GM20431 (cell line): ENCODE data around the gene ANO8.

ENCODE experiments used
- in situ Hi-C: fragments of 300-500 bp; cut with MseI, MboI; formaldehyde crosslinking; loops from one replicate; pipeline ENCODE4 v1.15.0; 2020; ENCODE audit warnings: low sequenced_read_pairs; ENCODE audit not compliant: unreplicated experiment

ANO8 gene

DNA sequence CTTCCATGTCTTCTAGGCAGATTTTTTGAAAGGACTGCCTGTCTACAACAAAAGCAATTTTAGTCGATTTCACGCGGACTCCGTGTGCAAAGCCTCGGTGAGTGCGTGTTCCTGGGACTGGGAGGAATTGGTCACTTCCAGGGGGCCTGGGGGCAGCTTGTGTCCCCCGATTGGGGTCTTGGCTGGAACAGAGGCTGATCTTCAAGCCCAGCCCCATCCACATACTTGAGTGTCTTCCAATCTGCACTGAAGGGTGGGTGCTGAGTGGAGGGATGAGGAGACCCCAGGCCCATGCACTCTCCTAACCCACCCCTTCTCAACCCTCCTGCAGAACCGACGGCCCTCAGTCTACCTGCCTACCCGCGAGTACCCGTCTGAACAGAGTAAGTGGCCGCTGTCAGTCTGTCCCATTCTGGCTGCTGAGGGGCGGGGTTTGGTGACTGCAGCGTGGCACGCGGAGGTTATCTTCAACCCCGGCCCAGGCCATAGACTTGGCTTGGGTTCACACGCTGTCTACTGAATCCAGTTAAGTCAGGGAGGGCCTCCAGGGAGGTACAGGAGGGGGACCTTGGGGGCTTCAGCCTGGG, 20.6 kb downstream of the ANO8 start:
- in situ Hi-C loops = no loop called here

DNA sequence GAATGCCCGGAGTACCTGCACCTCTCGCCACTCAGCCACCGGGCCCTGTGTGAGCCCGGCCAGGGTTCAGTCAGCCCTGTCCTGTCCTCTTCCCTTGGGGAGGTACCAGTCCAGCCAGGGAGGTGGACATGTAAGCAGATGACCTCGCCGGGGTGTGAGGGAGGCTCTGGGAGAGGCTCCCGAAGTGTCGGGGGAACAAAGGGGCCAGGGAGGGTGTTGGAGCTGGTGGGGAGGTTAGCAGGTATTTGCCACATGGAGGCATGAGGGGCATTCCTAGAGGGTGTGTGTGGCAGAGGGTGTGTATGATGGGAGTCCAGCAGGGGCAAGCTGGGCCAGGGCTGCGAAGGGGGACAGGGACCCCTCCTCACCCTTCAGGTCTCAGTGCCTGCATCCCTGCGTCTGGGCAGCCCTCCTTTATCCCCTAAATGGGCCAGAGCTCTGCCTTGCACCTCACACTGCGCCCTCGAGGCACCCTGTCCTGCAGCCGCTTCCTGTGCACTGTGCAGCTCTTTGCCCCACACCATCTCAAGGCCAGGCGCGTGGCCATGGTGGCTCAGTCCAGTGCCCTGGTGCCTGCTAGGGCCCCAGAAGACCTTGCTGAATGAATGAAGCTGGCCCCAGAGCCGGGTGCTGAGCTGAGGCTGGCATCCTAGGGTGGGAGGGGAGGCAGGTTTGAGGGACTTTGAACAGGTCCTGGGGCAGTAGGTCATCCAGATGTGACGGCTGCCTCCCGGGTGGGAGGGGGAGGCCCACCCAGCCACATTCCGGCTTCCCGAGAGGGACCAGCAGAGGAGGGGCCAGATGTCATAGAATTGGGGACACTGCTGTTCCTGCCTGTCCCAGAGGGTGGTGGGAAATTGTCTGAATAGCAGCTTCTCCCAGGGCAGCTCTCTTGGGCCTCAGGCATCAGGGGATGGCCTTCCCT, 22.2 kb downstream of the ANO8 start:
- in situ Hi-C loops = no loop called here

DNA sequence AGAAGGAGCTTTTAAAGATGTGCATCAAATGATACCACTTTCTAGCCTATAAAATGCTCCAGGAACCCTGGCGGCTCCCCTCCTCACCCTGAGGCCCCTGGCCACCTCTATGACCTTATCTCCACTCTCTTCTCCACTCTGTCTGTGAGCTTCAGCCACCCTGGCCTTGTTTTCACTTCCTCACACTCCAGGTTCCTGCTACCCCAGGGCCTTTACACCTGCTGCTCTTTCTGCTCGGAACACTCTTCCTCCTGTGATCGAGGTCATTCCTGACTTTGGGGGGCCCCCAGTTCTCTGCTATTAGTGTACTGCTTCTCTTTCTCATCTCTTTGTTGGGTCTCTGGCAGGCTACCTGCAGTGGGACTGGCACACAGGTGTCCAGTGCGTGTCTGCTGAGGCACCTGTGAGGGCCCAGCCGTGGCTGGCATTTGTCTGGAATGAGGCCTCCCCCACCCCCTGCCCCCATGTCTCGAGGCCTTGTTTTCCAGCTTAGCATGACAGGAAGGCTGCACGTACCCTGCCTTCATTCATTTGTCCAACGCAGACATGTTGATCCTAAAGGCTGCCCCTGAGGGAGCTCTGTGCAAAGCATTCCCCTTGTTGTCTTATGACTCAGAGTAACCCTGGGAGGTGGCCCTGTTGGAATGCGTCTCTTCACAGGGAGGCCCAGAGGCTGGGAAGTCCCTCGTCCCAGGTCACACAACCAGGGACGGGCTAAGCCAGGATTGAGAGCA, 23.0 kb downstream of the ANO8 start:
- in situ Hi-C loops = no loop called here

DNA sequence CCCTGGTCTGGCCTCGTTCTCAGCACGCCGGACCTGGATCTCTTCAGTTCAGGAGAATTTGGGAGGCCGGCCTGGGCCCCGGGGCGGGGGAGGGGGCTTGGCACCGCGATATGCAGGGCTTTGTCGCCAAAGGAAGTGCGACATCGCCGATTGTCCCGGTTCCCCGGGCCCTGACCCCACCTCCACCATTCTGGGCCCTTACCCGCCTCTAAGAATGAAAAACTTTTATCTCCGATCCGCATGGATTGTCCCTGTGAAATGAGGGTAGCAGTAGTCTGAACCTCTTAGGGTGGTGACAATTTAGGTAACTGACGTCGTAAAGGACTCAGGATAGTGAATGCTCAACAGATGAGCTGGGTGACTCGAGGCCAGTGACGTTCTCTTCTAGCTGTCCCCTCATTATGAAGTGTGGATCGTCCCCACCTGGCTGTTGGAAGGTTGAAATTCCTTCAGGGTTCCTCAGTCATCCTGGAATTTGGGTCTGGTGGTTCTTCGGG, 24.6 kb downstream of the ANO8 start:
- in situ Hi-C loops = no loop called here

DNA sequence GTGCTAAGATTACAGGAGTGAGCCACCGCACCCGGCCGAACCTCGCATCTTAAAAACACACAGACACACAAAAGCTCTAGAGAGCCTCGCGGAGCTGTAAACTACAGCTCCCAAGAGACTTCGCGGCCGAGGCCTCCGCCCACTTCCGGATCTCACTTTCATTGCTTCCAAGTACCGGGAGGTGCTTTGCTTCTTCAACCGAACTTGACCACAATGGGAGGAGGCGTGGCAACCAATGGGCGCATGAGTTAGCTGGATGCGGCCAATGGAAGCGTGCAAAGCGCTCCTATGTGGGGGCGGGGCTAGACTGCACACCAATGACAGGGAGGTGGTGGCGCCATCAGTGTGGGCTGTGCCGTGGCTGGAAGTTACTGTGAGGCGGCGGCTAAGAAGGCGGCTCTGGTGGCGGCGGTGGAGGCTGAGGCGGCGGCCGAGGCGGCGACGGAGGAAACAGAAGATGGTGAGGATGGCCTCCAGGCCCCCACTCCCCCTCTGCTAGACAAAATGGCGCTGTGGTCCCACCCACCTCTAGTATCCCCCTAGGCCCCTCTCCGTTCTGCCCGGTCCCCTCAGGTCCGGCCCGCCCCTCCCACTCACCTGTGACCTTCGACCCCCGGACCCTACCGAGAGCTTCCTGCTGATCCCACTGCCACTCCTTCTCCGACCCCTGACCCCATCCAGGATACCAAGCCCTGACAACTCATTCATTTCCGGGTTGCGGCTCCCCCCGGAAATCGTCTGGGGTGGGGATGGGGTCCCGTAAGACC, 25.3 kb downstream of the ANO8 start, which contains the start of gene DDA1:
TSS of gene DDA1 (plus strand) at position 366 of the 767 bp plus-strand sequence. CDS start at position 458, 92 bp downstream.
- in situ Hi-C loops = no loop called here

DNA sequence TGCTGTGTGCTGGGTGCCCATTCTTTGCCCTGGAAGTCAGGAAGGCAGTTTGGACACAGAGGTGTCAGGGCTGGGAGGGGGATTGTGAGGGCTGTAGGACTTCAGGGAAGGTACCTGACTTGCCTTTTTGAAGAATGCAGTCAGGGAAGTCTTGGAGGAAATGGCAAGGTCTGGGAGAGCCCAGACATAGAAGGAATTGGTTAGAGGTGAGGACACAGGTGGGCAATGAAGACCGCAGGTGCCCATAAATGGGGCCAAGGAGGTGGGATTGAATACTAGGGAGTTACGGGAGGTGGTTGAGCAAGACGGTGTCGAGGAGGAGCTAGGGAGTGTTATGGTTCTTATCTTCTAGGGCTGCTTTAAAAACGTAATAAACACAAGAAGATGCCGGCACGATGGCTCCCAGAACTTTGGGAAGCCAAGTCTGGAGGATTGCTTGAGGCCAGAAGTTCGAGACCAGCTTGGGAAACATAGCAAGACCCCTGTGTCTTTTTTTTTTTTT, 26.7 kb downstream of the ANO8 start:
- in situ Hi-C loops = no loop called here

DNA sequence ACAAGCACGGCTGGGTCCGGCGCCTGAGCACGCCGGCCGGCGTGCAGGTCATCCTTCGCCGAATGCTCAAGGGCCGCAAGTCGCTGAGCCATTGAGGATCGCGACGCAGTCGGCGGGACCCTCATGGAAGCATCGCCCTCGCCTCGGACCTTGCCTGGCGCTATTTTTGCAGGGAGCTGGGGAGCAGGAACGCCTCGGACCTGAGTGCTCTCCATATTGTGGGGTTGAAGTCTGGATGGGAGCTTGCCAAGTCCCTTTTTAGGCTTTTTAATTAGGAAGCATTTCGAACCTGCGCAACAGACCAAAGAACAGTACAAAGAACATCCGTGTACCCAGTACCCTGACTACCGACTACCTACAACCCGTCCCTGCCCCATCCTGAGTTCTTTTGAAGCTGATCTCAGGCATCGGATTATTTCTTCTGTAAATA, 28.4 kb downstream of the ANO8 start:
- in situ Hi-C loops = no loop called here

DNA sequence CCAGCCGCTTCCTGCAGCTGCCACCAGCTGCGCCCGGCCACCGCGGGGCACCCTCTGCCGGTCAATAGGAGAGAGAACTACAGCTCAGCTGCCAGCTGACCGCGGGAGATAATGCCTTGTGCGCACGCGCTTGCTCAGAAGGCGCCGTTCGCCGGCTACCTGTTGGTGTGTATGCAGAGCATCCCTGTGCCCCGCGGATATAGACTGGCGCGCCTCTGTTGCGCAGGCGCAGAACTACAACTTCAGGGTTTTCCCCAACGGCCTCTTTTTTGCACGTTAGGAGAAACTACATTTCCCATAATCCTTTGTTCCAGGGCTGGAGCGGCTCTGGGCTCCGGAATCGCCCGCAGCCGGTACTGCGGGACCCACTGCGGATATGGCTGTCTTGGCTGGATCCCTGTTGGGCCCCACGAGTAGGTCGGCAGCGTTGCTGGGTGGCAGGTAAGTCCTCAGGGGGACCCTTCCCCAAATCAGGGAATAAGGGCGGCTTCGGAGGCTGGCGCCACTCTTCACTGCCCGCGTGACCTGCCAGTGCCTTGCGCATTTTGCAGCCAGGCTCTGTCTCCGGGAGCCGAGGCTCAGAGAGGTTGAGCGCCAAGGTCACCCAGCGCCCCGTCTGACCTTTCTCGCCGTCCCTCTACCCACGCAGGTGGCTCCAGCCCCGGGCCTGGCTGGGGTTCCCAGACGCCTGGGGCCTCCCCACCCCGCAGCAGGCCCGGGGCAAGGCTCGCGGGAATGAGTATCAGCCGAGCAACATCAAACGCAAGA, 29.0 kb downstream of the ANO8 start, which contains the start of gene MRPL34:
TSS of gene MRPL34 (plus strand) at position 356 of the 768 bp plus-strand sequence. CDS start at position 377, 21 bp downstream.
- in situ Hi-C loops = no loop called here

DNA sequence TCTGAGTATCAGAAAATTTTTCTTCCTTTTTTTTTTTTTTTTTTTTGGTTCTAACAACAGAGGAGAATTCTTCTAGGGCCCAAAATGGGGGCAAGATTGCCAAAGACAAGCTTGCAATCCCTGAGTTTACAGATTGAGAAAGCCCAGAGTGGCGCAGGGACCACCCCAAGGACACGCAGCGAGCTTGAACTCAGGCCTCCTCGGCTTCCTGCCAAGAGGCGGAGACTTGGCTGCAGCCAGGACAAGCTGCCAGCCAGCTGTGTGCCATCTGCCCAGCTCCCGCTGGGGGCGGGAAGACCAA, 29.5 kb downstream of the ANO8 start:
- in situ Hi-C loops = no loop called here

DNA sequence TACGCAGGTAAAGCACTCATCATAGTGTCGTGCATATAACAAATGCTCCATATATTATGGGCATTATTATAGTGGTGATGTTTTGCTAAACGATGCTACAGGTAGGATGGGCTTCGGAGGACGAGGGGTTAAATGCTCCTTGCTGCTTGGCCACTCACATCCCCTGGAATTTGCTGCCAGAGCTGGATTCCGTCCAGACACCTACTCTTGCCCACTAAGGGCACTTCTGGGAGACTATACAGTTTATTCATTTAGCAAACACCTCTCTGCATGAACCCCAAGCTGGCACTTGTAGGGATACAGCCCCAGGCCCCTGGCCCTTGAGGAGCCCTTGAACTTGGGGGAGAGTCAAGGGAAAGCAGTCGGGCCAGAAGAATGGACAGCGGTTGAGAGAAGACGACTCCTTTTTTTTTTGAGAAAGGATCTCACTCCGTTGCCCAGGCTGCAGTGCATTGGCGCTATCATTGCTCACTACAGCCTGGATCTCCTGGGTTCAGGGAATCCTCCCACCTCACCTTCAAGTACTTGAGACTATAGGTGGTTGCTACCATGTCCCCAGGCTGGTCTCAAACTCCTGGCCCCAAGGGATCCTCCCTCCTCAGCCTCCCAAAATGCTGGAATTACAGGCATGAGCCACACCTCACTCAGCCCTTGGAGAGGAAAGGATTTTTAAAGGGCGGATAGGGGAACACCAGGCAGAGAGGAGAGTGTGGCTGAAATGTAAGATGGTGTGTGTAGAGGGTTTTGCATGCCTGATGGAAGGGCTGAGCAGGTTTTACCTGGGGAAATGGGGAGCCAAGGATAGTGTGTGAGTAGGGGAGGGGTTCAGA, 30.1 kb downstream of the ANO8 start:
- in situ Hi-C loops = no loop called here

DNA sequence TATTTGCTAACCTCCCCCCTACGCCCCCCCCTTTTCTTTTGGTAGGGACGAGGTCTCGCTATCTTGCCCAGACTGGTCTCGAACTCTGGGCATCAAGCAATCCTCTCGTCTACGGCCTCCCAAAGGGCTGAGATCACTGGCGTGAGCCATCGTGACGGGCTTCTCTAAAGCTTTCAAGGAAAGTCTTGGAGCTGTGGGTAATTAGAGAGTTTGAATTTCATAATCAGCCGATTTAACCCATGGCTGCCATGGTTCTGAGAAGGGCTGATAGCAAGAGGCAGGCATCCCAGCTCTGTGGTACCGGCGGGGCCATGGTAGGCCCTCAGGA, 30.8 kb downstream of the ANO8 start:
- in situ Hi-C loops = no loop called here

DNA sequence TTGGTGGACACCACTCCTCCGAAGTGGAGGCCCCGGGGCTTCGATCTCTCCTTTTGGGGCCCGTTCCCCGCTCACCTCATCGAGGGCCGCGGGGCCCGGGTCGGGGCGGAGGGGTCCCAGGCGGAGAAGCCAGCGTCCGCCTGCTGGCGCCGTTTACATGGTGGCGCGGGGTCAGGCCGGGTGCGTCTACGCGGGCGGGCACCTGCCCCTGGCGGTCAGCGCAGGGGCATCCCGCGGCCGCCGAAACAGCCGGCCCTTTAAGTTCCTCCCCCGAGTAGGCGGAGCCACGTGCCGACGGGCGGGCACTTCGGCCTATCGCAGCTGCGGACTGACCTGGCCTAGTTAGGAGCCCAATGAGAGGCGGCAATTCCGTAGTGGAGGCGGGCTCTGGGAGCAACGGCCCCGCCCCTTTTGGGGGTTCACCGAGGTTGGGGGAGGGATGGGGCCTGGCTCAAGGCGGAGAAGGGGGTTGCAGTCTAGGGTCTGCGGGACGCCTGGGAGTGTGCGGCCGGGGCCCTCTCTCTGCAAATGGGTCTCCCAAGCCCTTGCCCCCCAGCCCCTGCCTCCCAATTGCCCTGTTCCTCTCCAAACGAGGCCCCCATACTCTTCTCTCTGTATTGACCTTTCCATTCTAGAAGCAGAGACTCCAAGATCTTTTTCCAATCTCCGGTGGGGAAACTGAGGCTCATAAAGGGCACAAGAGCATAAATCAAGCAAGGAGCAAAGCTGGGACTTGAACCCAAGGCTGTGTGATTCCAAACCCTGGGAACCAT, 31.3 kb downstream of the ANO8 start, which contains the start of gene ABHD8:
TSS of gene ABHD8 (minus strand) at position 259 of the 773 bp plus-strand sequence. CDS start 1,809 bp downstream, outside the sequence.
- in situ Hi-C loops = no loop called here

DNA sequence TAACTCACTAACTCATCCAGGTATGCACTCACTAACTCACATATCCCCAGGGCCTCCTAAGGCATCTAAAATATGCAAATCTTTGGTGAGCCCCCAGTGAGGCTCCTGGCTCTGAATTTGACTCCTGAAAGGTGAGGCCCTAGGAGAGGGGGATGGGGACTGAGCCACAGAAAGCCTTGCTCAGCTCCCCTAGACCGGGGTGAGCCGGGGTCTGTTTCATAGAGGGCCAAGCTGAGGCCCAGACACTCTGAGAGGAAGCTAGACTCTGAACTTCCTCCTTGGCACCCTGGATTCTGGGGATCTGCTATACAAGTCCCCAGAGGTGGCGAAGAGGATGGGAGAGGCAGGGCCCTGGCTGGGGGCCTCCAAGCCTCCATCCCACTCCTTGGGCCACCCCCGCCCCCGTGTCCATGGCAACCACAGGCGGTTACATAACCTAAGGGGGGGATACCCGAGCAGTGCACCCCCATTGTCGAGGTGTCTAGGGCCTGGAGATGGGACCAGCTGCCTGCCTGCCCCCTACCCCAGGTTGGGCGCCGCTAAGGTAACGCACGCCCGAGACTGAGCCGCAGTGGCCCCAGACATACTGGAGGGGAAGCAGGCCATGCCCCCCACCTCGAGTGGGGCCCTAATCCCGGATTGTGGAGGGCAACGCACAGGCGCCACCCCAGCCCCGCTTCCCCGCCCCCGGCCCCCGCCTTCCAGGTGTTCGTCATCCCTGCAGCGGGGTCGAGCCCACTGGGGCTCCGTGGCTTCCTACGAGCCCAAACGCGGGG, 32.1 kb downstream of the ANO8 start:
- in situ Hi-C loops = no loop called here

DNA sequence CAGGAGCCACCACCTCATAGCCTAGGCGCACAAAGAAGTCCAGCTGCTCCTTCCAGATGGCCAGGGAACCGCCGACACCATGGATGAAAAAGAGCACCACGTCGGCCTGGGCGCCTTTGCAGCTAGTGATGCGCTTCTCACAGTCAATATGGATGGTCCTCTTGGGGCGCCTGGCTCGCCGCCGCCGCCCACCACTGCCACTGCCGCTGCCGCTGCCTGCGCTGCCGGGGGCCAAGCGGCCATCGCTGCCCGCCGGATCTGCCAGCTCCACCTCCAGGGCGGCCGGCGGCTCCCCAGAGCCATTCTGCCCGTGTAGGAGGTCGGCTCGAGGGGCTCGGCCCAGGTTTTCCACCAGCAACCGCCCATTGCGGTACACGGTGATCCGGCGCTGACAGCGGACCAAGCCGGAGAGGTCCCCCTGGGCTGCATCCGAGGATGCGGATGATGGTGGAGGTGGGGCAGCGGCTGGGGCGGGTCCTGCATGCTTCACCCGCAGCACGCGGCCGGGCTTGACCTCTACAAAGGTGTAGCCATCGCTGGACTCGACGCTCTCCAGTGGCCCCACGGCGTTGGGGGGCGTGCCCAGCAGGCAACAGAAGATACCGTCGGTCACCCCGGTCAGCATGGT, 33.5 kb downstream of the ANO8 start:
- in situ Hi-C loops = no loop called here

DNA sequence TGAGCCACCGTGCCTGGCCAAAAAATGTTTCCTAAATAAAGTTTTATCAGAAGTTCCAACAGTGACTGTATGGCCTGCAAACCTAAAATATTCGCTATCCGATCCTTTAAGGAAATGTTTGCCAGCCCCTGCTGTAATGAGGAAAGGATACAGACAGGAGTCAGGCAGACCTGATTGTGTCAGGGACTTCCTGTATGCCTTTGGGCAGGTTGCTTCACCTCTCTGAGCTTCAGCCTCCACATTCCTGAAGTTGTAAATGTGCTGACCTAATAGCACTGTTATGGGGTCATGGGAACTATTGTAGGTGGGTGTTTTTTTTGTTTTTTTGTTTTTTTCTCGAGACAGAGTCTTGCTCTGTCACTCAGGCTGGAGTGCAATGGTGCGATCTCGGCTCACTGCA, 37.7 kb downstream of the ANO8 start:
- in situ Hi-C loops = no loop called here

DNA sequence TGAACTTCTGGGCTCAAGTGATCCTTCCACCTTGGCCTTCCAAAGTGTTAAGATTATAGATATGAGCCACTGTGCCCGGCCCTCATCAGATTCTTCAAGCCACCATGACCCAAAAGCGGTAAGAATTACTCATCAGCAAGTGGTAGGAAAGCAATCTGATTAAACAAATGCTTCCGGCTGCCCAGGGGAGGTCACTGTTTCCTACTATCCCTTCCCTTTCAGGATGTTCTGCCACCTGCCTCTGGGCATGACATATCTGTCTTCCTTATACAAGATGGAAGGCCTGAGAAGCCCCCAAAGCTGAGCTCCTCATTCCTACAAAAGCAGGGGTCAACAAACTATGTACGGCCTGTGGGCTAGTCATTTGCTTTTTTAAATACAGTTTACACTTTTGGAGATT, 38.4 kb downstream of the ANO8 start:
- in situ Hi-C loops = no loop called here
